Fibroblast of pulmonary artery (primary cell): ENCODE results near the gene MAPK9.
A peak's percentile ranks its signal among the peaks of the same experiment; 100 is the strongest.

ENCODE experiments used
- DNase-seq: peaks from one replicate; pipeline ENCODE4 v3.0.0-alpha.2; 2010; ENCODE audit warnings: low read depth
- H3K4me3 ChIP-seq: replicated peaks from 2 replicates; pipeline ENCODE4 v1.5.1; 2011; ENCODE audit warnings: low read depth, mild to moderate bottlenecking, control low read depth, low read length, moderate library complexity
- TF ChIP-seq, protein P1 (sequence below): IDR thresholded peaks from 2 replicates; pipeline ENCODE4 v1.5.1; 2011; ENCODE audit warnings: mild to moderate bottlenecking, control low read depth, low read length, inconsistent platforms; ENCODE audit errors: missing control alignments

Gene MAPK9

GRCh38 chr5:180315762-180316212, 23.9 kb upstream of the MAPK9 start:
- TF ChIP-seq, protein P1, sequence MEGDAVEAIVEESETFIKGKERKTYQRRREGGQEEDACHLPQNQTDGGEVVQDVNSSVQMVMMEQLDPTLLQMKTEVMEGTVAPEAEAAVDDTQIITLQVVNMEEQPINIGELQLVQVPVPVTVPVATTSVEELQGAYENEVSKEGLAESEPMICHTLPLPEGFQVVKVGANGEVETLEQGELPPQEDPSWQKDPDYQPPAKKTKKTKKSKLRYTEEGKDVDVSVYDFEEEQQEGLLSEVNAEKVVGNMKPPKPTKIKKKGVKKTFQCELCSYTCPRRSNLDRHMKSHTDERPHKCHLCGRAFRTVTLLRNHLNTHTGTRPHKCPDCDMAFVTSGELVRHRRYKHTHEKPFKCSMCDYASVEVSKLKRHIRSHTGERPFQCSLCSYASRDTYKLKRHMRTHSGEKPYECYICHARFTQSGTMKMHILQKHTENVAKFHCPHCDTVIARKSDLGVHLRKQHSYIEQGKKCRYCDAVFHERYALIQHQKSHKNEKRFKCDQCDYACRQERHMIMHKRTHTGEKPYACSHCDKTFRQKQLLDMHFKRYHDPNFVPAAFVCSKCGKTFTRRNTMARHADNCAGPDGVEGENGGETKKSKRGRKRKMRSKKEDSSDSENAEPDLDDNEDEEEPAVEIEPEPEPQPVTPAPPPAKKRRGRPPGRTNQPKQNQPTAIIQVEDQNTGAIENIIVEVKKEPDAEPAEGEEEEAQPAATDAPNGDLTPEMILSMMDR: no peak
- DNase-seq: peak; percentile 69
- H3K4me3 ChIP-seq: no peak overlapping the region

DNA sequence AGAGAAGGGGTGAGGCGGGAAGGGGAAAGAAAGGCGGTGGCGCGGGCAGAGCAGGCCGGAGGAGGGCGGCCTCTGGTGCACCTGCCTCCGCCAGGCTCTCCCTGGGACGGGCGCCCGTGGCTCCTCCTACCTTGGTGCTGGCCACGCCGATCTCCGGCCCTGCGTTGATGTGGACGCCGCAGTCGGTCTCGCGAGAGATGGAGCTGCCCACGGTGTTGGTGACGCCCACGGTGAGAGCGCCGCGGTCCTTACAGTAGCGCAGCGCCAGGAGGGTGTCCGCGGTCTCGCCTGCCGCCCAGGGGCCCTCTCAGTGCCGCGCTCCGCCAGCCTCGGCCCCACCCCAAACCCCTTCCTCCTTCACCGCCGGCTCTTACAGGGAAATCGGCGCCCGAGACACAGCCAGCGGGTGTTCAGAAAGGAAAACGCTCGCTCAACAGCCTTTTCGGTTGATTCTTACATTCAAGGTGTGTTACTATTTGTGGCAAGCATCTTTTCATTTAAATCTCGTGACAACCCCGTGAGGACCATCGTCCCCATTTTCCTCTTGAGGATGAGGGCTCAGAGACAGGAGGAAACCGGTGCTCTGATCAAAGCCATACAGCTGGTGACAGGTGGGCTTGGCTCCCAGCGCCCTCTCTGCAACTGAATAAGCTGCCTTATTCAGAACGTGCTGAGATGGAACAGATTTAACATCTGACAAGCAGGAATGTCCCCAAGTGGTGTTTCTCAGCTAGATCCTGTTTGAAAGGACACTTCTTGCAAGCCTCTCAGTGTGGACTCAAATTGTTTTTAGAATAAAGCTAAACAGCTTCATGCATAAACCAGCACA, 22.0 kb upstream of the MAPK9 start:
- no peak overlapping the region for H3K4me3 ChIP-seq
- TF ChIP-seq, protein P1: no peak
- DNase-seq: no peak

GRCh38 chr5:180311216-180311615, 19.3 kb upstream of the MAPK9 start:
- TF ChIP-seq, protein P1: no peak
- no peak for DNase-seq

GRCh38 chr5:180306796-180307195, 14.9 kb upstream of the MAPK9 start:
- H3K4me3 ChIP-seq: no peak overlapping the region
- no peak for DNase-seq
- TF ChIP-seq, protein P1: no peak

More at GRCh38 chr5:180311216-180311615, 19.3 kb upstream of the MAPK9 start:
- H3K4me3 ChIP-seq: no peak overlapping the region

DNA sequence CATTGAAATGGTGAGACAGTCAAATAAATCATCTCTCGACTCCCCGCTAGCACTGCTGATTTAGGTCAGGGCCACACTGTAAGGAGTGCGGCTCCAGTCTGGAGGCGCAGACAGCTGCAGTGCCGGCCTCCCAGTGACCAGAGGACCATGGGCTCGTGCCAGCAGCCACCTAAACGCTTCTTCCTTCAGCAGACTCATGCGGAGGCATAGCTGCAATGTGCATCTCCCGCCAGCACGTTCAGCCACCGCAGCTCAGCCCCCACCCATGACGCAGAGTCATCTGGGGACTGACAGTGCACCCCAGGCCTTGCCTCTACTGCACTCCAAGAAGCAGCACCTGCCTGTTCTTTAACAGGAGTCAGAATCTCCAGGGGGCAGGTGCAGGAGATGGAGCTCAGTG, 13.6 kb upstream of the MAPK9 start:
- H3K4me3 ChIP-seq: no peak overlapping the region
- TF ChIP-seq, protein P1: no peak
- DNase-seq: no peak

- TF ChIP-seq, protein P1: no peak
- DNase-seq: no peak
- no peak overlapping the region for H3K4me3 ChIP-seq
Measured at GRCh38 chr5:180304431-180305375, 12.8 kb upstream of the MAPK9 start.
